GM10847 (cell line): ENCODE results near the gene ZNF45.

Experiments
- POLR2A ChIP-seq: IDR thresholded peaks from 2 replicates; pipeline ENCODE4 v1.6.1; 2011; ENCODE audit not compliant: insufficient read length; ENCODE audit errors: extremely low read depth

ZNF45 gene

DNA sequence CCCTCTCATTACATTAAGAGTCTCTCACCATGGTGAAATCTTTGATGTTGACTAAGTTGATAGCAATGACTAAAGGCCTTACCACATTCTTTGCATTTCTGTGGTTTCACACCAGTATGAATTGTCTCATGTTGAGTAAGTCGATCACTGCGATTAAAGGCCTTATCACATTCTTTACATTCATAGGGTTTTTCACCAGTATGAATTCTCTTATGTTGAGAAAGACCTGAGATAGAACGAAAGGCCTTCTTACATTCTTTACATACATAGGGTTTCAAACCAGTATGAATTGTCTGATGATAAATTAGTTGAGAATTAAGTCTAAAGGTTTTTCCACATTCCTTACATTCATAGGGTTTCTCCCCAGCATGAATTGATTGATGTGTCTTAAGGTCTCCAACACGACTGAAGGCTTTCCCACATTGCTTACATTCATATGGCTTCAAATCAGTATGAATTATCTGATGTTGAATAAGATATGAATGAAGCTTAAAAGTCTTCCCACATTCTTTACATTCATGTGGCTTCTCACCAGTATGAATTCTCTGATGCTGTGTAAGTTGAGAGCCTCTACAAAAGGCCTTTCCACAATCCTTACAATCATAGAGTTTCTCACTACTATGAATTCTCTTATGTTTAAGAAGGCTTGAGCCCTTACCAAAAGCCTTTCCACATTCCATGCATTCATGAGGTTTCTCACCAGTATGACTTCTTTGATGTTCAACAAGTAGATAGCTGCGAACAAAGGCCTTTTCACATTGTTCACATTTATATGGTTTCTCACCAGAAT lies 62.3 kb downstream of the ZNF45 start:
- no peak for TF ChIP-seq POLR2A
